Right atrium auricular region (tissue), 2 donors: ENCODE results near the gene CUX1. TPM values are rescaled to one million over a fixed set of nuclear protein-coding genes. Genes with fewer than 3 reads are reported as not detected.

Experiments used
- DNase-seq: peaks from one replicate; pipeline ENCODE4 v3.0.0-alpha.2; 2019; ENCODE audit warnings: low spot score
- H3K27ac ChIP-seq, 2 donors: fragments of 200-600 bp; sonication (generic); 1 replicate in 1 of 2; 2 replicates in 1 of 2; pipeline ENCODE4 v1.5.1; 2016 to 2019
- H3K27me3 ChIP-seq, 2 donors: fragments of 200-600 bp; sonication (generic); one replicate each; pipeline versions ENCODE4 v1.5.1 to v1.6.0; 2017 to 2019
- H3K36me3 ChIP-seq: fragments of 200-600 bp; sonication (generic); one replicate; pipeline ENCODE4 v1.5.1; 2016
- H3K4me1 ChIP-seq, 2 donors: fragments of 200-600 bp; sonication (generic); one replicate each; pipeline versions ENCODE4 v1.5.1 to v1.6.0; 2017 to 2019
- H3K4me3 ChIP-seq, 2 donors: fragments of 200-600 bp; sonication (generic); 1 replicate in 1 of 2; 2 replicates in 1 of 2; pipeline ENCODE4 v1.5.1; 2017 to 2019; ENCODE audit warnings: mild to moderate bottlenecking in 1 of 2, moderate library complexity in 1 of 2
- H3K9me3 ChIP-seq, 2 donors: fragments of 200-600 bp; sonication (generic); one replicate each; pipeline ENCODE4 v1.5.1; 2019
- CTCF ChIP-seq, 2 donors: fragments of 200-600 bp; sonication (generic); IDR thresholded peaks; one replicate each; pipeline ENCODE4 v1.5.1; 2019; ENCODE audit warnings: antibody characterized with exemption in 2 of 2
- total RNA-seq, 2 donors: library from RNA; depleted of rRNA; stranded (reverse); fragments of >200 nt; gene quantifications; one replicate each; pipeline ENCODE4 v1.1.0, GENCODE V29; 2016

The CUX1 gene
- total RNA-seq, 2 donors from 2014 or later: 71.1 to 94.4 TPM

- no peaks in the 10 kb centered on the region for H3K27me3 ChIP-seq
- no peak for DNase-seq
- peaks cover 24% of the 10 kb centered on the region for H3K36me3 ChIP-seq
Observed at GRCh38 chr7:102111061-102112041, 293.9 kb downstream of the CUX1 start.

GRCh38 chr7:102115181-102115580 is 297.8 kb downstream of the CUX1 start:
- no peak for DNase-seq
- Histone ChIP-seq H3K27me3 (no peaks in the 10 kb centered on the region), H3K27ac (no peak overlapping the region), H3K4me1 (no peaks in the 10 kb centered on the region), H3K9me3 (no peaks in the 10 kb centered on the region), H3K36me3 (peaks cover 32% of the 10 kb centered on the region), H3K4me3 (no peak overlapping the region)
- no peak for TF ChIP-seq CTCF (IDR thresholded peaks at IDR 0.05)

More at GRCh38 chr7:102111061-102112041, 293.9 kb downstream of the CUX1 start:
- H3K4me3 ChIP-seq: no peak overlapping the region
- no peaks in the 10 kb centered on the region for H3K4me1 ChIP-seq
- no peak for TF ChIP-seq CTCF (IDR thresholded peaks at IDR 0.05)
- H3K9me3 ChIP-seq: no peaks in the 10 kb centered on the region
- H3K27ac ChIP-seq: no peak overlapping the region

GRCh38 chr7:102115931-102116330 is 298.5 kb downstream of the CUX1 start:
- H3K27ac ChIP-seq: no peak overlapping the region
- peaks cover 32% of the 10 kb centered on the region for H3K36me3 ChIP-seq
- H3K27me3 ChIP-seq: no peaks in the 10 kb centered on the region
- no peak for TF ChIP-seq CTCF (IDR thresholded peaks at IDR 0.05)
- DNase-seq: no peak
- H3K4me1 ChIP-seq: no peaks in the 10 kb centered on the region
- no peak overlapping the region for H3K4me3 ChIP-seq
- no peaks in the 10 kb centered on the region for H3K9me3 ChIP-seq

GRCh38 chr7:102117743-102118142 is 300.3 kb downstream of the CUX1 start:
- Histone ChIP-seq H3K9me3 (no peaks in the 10 kb centered on the region), H3K4me1 (peaks cover 3 to 14% of the 10 kb centered on the region in 2 donors), H3K27me3 (no peaks in the 10 kb centered on the region), H3K4me3 (no peak overlapping the region), H3K36me3 (peaks cover 32% of the 10 kb centered on the region), H3K27ac (no peak overlapping the region)
- TF ChIP-seq CTCF (IDR thresholded peaks at IDR 0.05): no peak
- DNase-seq: no peak

- DNase-seq: no peak
- H3K4me3 ChIP-seq: no peak overlapping the region
- H3K36me3 ChIP-seq: peaks cover 22% of the 10 kb centered on the region
- H3K27me3 ChIP-seq: no peaks in the 10 kb centered on the region
- peaks cover 3 to 14% of the 10 kb centered on the region in 2 donors for H3K4me1 ChIP-seq
- no peaks in the 10 kb centered on the region for H3K9me3 ChIP-seq
- TF ChIP-seq CTCF (IDR thresholded peaks at IDR 0.05): no peak
- H3K27ac ChIP-seq: peak overlapping the region in 1 of 2 donors; percentile 6
Observed at GRCh38 chr7:102119213-102119651, 301.8 kb downstream of the CUX1 start.
